Measurements from ENCODE around the gene PLET1. TPM values are rescaled to one million over a fixed set of nuclear protein-coding genes. Genes with fewer than 3 reads are reported as not detected.
A peak's percentile ranks its signal among the peaks of the same experiment; 100 is the strongest.

The PLET1 gene
- total and polyA plus RNA-seq, 2 experiments from 2014 or later = not detected

DNA sequence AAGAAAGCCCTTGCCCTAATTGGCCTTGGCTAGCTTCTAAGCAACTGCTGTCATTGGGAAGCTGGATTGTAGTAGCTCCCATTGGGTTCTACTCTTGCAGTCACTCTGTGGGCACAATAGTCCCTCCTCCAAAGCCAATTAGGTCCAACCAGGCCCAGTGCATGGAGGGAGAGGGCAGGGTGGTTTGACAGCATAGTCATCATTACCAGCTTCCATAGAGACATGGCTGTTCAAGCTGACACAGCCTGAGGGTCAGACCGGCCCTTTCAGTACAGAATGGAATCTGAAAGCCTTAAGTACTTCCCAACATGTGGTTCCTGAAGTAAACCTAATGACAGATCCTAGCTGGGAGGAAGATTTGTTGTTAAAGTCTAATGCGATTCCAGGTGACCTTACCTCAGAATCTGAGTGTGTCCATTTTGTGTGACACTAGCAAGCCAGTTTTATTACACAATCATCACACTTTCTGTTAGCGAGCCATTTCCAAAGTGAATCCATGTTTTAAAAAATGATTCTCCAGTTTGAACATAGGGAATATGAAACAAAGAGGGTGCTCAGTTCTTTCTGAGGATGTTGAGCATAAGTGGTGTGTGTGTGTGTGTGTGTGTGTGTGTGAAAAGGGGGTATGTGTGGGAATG is 6.9 kb downstream of the PLET1 start:
- Histone ChIP-seq H3K4me2 (no peak overlapping the region), H3K27ac (no peak overlapping the region), H3K79me2 (no peaks in the 10 kb centered on the region), H2AFZ (no peak overlapping the region), H3K4me3 (no peak overlapping the region), H3K9me2 (replicated peaks; ENCODE audit: insufficient read depth) (no peaks in the 10 kb centered on the region), H3K27me3 (no peaks in the 10 kb centered on the region), H3K9me3 (ENCODE audit: low read depth) (no peaks in the 10 kb centered on the region), H3K4me1 (ENCODE audit: insufficient read depth) (no peaks in the 10 kb centered on the region), H3K36me3 (replicated peaks; ENCODE audit: insufficient read depth, low read depth) (no peaks in the 10 kb centered on the region), H4K20me1 (ENCODE audit: insufficient read depth, poor library complexity, severe bottlenecking) (no peaks in the 10 kb centered on the region)
- TF ChIP-seq CTCF (IDR thresholded peaks at IDR 0.05; ENCODE audit: poor library complexity) (no peak), EZH2 (IDR thresholded peaks at IDR 0.05; ENCODE audit: borderline replicate concordance) (no peak), EZH2phosphoT487 (IDR thresholded peaks at IDR 0.05; ENCODE audit: low read depth, severe bottlenecking, unreplicated experiment) (no peak)
- 90% methylated on average over 3 of the region's 3 CpGs for WGBS (ENCODE audit: low lambda C conversion rate, missing lambda C conversion rate)
- DNase-seq (ENCODE audit: low spot score) = no peak

DNA sequence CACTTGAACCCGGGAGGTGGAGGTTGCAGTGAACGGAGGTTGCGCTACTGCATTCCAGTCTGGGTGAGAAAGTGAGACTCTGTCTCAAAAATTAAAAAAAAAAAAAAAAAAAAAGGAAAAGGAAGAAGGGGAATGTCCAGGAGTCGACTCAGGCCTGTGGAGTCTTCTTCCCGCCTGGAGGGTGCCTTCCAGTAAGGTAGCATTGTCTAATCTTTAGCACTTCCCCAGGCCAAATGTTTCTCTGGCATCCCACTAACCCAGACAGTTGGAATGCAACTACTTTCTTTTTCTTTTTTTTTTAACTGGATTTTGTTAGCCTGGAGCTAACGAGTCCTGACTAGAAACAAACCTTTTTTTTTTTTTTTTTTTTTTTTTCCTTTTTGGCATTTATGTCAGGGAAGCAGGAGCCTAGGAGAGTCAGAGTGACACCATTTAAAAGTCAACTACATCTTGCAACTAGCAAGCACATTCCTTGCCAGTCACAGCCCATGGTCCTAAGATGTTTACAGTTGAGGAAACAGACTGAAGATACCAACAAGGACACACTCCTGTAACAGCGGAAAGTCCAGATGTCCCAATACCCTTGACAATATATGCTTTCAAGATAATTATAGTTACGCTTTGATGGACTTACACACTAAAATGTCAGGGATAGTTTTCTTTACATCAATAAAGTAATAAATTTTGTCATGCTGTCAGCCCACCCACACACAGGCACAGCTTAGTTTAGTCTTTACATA is 10.6 kb downstream of the PLET1 start:
- Histone ChIP-seq H3K36me3 (replicated peaks; ENCODE audit: insufficient read depth, low read depth) (no peaks in the 10 kb centered on the region), H3K79me2 (no peaks in the 10 kb centered on the region), H3K9me2 (replicated peaks; ENCODE audit: insufficient read depth) (no peaks in the 10 kb centered on the region), H4K20me1 (ENCODE audit: insufficient read depth, poor library complexity, severe bottlenecking) (no peaks in the 10 kb centered on the region), H3K27me3 (no peaks in the 10 kb centered on the region), H3K4me1 (ENCODE audit: insufficient read depth) (no peaks in the 10 kb centered on the region), H2AFZ (no peak overlapping the region), H3K27ac (peak overlapping the region; percentile 47), H3K4me2 (no peak overlapping the region), H3K4me3 (no peak overlapping the region), H3K9me3 (ENCODE audit: low read depth) (no peaks in the 10 kb centered on the region)
- DNase-seq (ENCODE audit: low spot score) = peak; percentile 16
- TF ChIP-seq EZH2phosphoT487 (IDR thresholded peaks at IDR 0.05; ENCODE audit: low read depth, severe bottlenecking, unreplicated experiment) = no peak
- TF ChIP-seq EZH2 (IDR thresholded peaks at IDR 0.05; ENCODE audit: borderline replicate concordance) = no peak
- TF ChIP-seq CTCF (IDR thresholded peaks at IDR 0.05; ENCODE audit: poor library complexity) = no peak
- WGBS (ENCODE audit: low lambda C conversion rate, missing lambda C conversion rate) = 67% methylated on average over 8 of the region's 8 CpGs

- Histone ChIP-seq H4K20me1 (ENCODE audit: insufficient read depth, poor library complexity, severe bottlenecking) (no peaks in the 10 kb centered on the region), H3K4me1 (ENCODE audit: insufficient read depth) (no peaks in the 10 kb centered on the region), H3K4me2 (no peak overlapping the region), H3K4me3 (no peak overlapping the region), H3K9me2 (replicated peaks; ENCODE audit: insufficient read depth) (no peaks in the 10 kb centered on the region), H3K36me3 (replicated peaks; ENCODE audit: insufficient read depth, low read depth) (no peaks in the 10 kb centered on the region), H3K79me2 (no peaks in the 10 kb centered on the region), H2AFZ (no peak overlapping the region), H3K27ac (no peak overlapping the region), H3K9me3 (ENCODE audit: low read depth) (no peaks in the 10 kb centered on the region), H3K27me3 (no peaks in the 10 kb centered on the region)
- no peak for DNase-seq (ENCODE audit: low spot score)
- WGBS (ENCODE audit: low lambda C conversion rate, missing lambda C conversion rate) = 97% methylated on average over 2 of the region's 2 CpGs
- TF ChIP-seq CTCF (IDR thresholded peaks at IDR 0.05; ENCODE audit: poor library complexity) (no peak), EZH2 (IDR thresholded peaks at IDR 0.05; ENCODE audit: borderline replicate concordance) (no peak), EZH2phosphoT487 (IDR thresholded peaks at IDR 0.05; ENCODE audit: low read depth, severe bottlenecking, unreplicated experiment) (no peak)
These were observed 12.5 kb downstream of the PLET1 start for GRCh38 chr11:112248201-112248600.

Measured in hepatocyte (in vitro differentiated cells).